DND-41 (cell line): ENCODE results near the gene UGGT2.

ENCODE experiments used
- ATAC-seq: fragments of 200-7000 bp; cut with Tn5 transposase; 3 replicates; pipeline ENCODE4 v1.9.1; 2021; ENCODE audit warnings: low read depth; ENCODE audit not compliant: insufficient read depth
- DNase-seq: peaks from one replicate; pipeline ENCODE4 v3.0.0-alpha.2; 2020
- H2AFZ ChIP-seq: 2 replicates; pipeline ENCODE4 v1.6.0; 2012; ENCODE audit warnings: low read depth, low read length
- H3K27ac ChIP-seq: 2 replicates; pipeline ENCODE4 v1.5.1; 2012; ENCODE audit warnings: low read length, inconsistent platforms
- H3K27me3 ChIP-seq: fragments of 200-600 bp; sonication (generic); 2 replicates; pipeline ENCODE4 v1.6.0; 2012; ENCODE audit warnings: low read length, mild to moderate bottlenecking, inconsistent platforms; ENCODE audit not compliant: insufficient read depth, poor library complexity
- H3K36me3 ChIP-seq: 2 replicates; pipeline ENCODE4 v1.5.1; 2012; ENCODE audit warnings: low read length, inconsistent platforms; ENCODE audit not compliant: insufficient read depth
- H3K4me1 ChIP-seq: 2 replicates; pipeline ENCODE4 v1.5.1; 2012; ENCODE audit warnings: mild to moderate bottlenecking, low read length; ENCODE audit not compliant: insufficient read depth
- H3K4me2 ChIP-seq: 2 replicates; pipeline ENCODE4 v1.6.0; 2012; ENCODE audit warnings: mild to moderate bottlenecking, moderate library complexity, low read length, inconsistent platforms; ENCODE audit not compliant: insufficient read depth
- H3K4me3 ChIP-seq, 2 experiments: fragments of 200-600 bp in 1 of 2; shearing (Covaris generic) in 1 of 2; 2 replicates each; pipeline ENCODE4 v1.5.1; 2012 to 2016; ENCODE audit warnings: inconsistent platforms in 2 of 2, low read length in 2 of 2, mild to moderate bottlenecking in 2 of 2, low read depth in 1 of 2, moderate library complexity in 1 of 2
- H3K79me2 ChIP-seq: 2 replicates; pipeline ENCODE4 v1.6.0; 2012; ENCODE audit warnings: low read length, inconsistent platforms; ENCODE audit not compliant: insufficient read depth
- H3K9ac ChIP-seq: 2 replicates; pipeline ENCODE4 v1.6.0; 2012; ENCODE audit warnings: low read depth, mild to moderate bottlenecking, inconsistent platforms, low read length, moderate library complexity
- H3K9me3 ChIP-seq: 2 replicates; pipeline ENCODE4 v1.5.1; 2012; ENCODE audit warnings: low read length, moderate library complexity, mild to moderate bottlenecking, inconsistent platforms; ENCODE audit not compliant: insufficient read depth, severe bottlenecking
- H4K20me1 ChIP-seq: 2 replicates; pipeline ENCODE4 v1.6.0; 2012; ENCODE audit warnings: low read length; ENCODE audit not compliant: insufficient read depth
- CTCF ChIP-seq: IDR thresholded peaks from 2 replicates; pipeline ENCODE4 v1.5.1; 2012; ENCODE audit warnings: borderline replicate concordance, low read length, moderate library complexity, mild to moderate bottlenecking; ENCODE audit not compliant: poor library complexity, severe bottlenecking; ENCODE audit errors: extremely low read depth
- EZH2 ChIP-seq: IDR thresholded peaks from 3 replicates; pipeline ENCODE4 v1.6.1; 2012; ENCODE audit warnings: borderline replicate concordance, low read depth, mild to moderate bottlenecking, moderate library complexity, low read length, inconsistent platforms; ENCODE audit not compliant: severe bottlenecking

The UGGT2 gene

GRCh38 chr13:96011291-96011872, 41.8 kb downstream of the UGGT2 start:
- Histone ChIP-seq H3K9me3 (peaks cover 2% of the 10 kb centered on the region), H3K4me2 (no peak overlapping the region), H3K36me3 (no peaks in the 10 kb centered on the region), H3K9ac (no peak overlapping the region), H2AFZ (no peak overlapping the region), H4K20me1 (no peaks in the 10 kb centered on the region), H3K79me2 (no peaks in the 10 kb centered on the region), H3K4me3 (no peak overlapping the region), H3K27ac (no peak overlapping the region), H3K4me1 (no peaks in the 10 kb centered on the region), H3K27me3 (no peaks in the 10 kb centered on the region)
- TF ChIP-seq CTCF (no peak), EZH2 (no peak)
- DNase-seq (no peak), ATAC-seq (no peak)

- no peak for DNase-seq
- Histone ChIP-seq H3K9ac (no peak overlapping the region), H4K20me1 (no peaks in the 10 kb centered on the region), H3K4me2 (no peak overlapping the region), H3K27me3 (no peaks in the 10 kb centered on the region), H3K9me3 (no peaks in the 10 kb centered on the region), H2AFZ (no peak overlapping the region), H3K36me3 (no peaks in the 10 kb centered on the region), H3K27ac (no peak overlapping the region), H3K4me1 (no peaks in the 10 kb centered on the region), H3K79me2 (no peaks in the 10 kb centered on the region), H3K4me3 (no peak overlapping the region)
- no peak for ATAC-seq
- TF ChIP-seq CTCF (no peak), EZH2 (no peak)
Measured at GRCh38 chr13:96003304-96003703, 49.9 kb downstream of the UGGT2 start.

DNA sequence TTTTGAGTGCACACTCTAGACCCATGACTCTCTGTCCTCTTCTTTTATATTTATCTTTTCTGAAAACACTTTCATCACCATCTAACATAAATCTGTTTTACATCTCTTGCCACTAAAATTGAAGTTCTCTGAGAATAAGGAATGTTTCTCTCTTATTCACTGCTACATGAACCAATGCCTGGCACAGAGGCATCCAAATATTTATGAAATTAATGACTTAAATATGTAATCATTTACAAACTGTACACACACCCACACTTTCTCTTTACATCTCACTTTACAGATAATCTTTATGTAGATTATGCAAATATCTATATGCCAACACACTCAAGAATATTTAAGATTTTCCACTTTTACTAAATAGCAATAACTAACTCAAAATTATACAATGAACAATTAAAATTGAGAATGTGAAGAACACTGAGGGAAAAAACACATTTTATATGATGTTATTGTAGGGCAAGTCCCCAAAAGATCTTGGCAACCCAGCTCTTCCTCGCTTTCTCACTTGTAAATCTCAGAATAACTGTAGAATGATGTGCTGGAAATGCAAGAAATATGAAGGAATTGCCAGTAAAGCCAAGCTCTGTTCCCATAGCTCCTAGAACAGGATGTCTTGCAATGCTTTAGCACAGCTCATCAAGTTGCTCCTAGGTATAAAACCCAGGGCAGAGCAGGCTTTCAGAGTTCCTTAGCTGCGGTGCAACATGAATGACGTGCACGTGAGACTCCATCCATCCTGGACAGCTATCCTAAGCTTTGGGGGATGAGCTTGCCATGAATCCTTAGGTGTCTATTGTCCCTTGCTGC, 50.7 kb downstream of the UGGT2 start:
- no peak for ATAC-seq
- H3K9me3 ChIP-seq = no peaks in the 10 kb centered on the region

More for the DNA sequence above, 50.7 kb downstream of the UGGT2 start:
- DNase-seq = no peak
- Histone ChIP-seq H2AFZ (no peak overlapping the region), H3K4me1 (no peaks in the 10 kb centered on the region), H3K27me3 (no peaks in the 10 kb centered on the region), H3K36me3 (no peaks in the 10 kb centered on the region), H3K79me2 (no peaks in the 10 kb centered on the region), H3K4me2 (no peak overlapping the region), H3K9ac (no peak overlapping the region), H3K27ac (no peak overlapping the region), H4K20me1 (no peaks in the 10 kb centered on the region), H3K4me3 (no peak overlapping the region)
- TF ChIP-seq EZH2 = no peak
- no peak for TF ChIP-seq CTCF
